HCT116 (cell line): ENCODE results near the gene LPAR2. TPM values are rescaled to one million over a fixed set of nuclear protein-coding genes. Genes with fewer than 3 reads are reported as not detected.

Source experiments
- ATAC-seq: fragments of 200-7000 bp; cut with Tn5 transposase; 2 replicates; pipeline ENCODE4 v1.9.1; 2020; ENCODE audit warnings: mild to moderate bottlenecking, moderate library complexity
- BruUV-seq: library from RNA; stranded (reverse); fragments of 400-500 nt; replicated peaks from 2 replicates; lab custom pipeline; 2021; lab: Mats Ljungman, UMichigan
- CTCF ChIA-PET: fragments of 300-600 bp; sonication (Branson Sonifier 250); formaldehyde crosslinking; loops from one replicate; lab custom pipeline; 2021; ENCODE audit warnings: antibody characterized with exemption; lab: Charles Lee
- POLR2A ChIA-PET: fragments of 300-600, 350-600 bp; sonication (Branson Sonifier 250); formaldehyde crosslinking; loops from one replicate; lab custom pipeline; 2021; ENCODE audit warnings: antibody characterized with exemption; lab: Charles Lee
- RAD21 ChIA-PET, 2 experiments: fragments of 300-600 bp; sonication (Branson Sonifier 250); formaldehyde crosslinking; loops; one replicate each; lab custom pipeline; 2023; ENCODE audit warnings: low total read pairs in 2 of 2; ENCODE audit not compliant: uncharacterized antibody in 2 of 2, unreplicated experiment in 2 of 2, low non-redundant PET in 1 of 2; lab: Charles Lee
- DNase-seq: peaks from one replicate; pipeline ENCODE4 v3.0.0-alpha.2; 2010; ENCODE audit warnings: low read depth, low spot score
- H2AFZ ChIP-seq: fragments of 200-600 bp; shearing (Covaris generic), sonication (generic); 2 replicates; pipeline ENCODE4 v1.6.1; 2017; ENCODE audit warnings: low read depth, mixed run types, mixed read lengths, antibody characterized with exemption, low read length; ENCODE audit not compliant: poor library complexity, severe bottlenecking
- H3K27ac ChIP-seq: 2 replicates; pipeline ENCODE4 v1.5.1; 2012; ENCODE audit warnings: low read depth, low read length
- H3K27me3 ChIP-seq: fragments of 200-600 bp; sonication (generic); 2 replicates; pipeline ENCODE4 v1.6.1; 2016; ENCODE audit warnings: mixed run types, low read length, mixed read lengths; ENCODE audit not compliant: insufficient read depth
- H3K36me3 ChIP-seq, 2 experiments: fragments of 200-500 bp in 1 of 2; fragments of 200-600 bp in 1 of 2; sonication (Bioruptor generic) in 1 of 2; sonication (generic) in 1 of 2; 2 replicates each; pipeline versions ENCODE4 v1.5.1 to v1.6.1; 2014 to 2016; ENCODE audit warnings: low read length in 2 of 2, inconsistent platforms in 1 of 2, mixed read lengths in 1 of 2, mixed run types in 1 of 2; ENCODE audit not compliant: insufficient read depth in 2 of 2, control insufficient read depth in 1 of 2
- H3K4me1 ChIP-seq, 2 experiments: fragments of 200-600 bp in 1 of 2; sonication (generic) in 1 of 2; 2 replicates each; pipeline versions ENCODE4 v1.5.1 to v1.6.1; 2012 to 2017; ENCODE audit warnings: low read length in 2 of 2, inconsistent platforms in 1 of 2, mild to moderate bottlenecking in 1 of 2, mixed read lengths in 1 of 2, mixed run types in 1 of 2, moderate library complexity in 1 of 2; ENCODE audit not compliant: insufficient read depth in 2 of 2, control insufficient read depth in 1 of 2
- H3K4me2 ChIP-seq: fragments of 200-600 bp; sonication (generic); 2 replicates; pipeline ENCODE4 v1.6.1; 2017; ENCODE audit warnings: mixed run types, low read length, mixed read lengths
- H3K4me3 ChIP-seq, 2 experiments: fragments of 200-600 bp in 1 of 2; sonication (generic) in 1 of 2; replicated peaks in 1 of 2; 2 replicates each; pipeline ENCODE4 v1.5.1; 2011 to 2016; ENCODE audit warnings: low read length in 2 of 2, control low read depth in 1 of 2, low read depth in 1 of 2, mild to moderate bottlenecking in 1 of 2, mixed read lengths in 1 of 2, mixed run types in 1 of 2
- H3K79me2 ChIP-seq: fragments of 200-600 bp; sonication (generic); 2 replicates; pipeline ENCODE4 v1.6.1; 2017; ENCODE audit warnings: mild to moderate bottlenecking, mixed run types, low read length, moderate library complexity, mixed read lengths; ENCODE audit not compliant: insufficient read depth
- H3K9ac ChIP-seq: fragments of 200-600 bp; sonication (generic); 2 replicates; pipeline ENCODE4 v1.6.1; 2016; ENCODE audit warnings: low read length, mixed read lengths
- H3K9me2 ChIP-seq: fragments of 200-600 bp; sonication (generic), shearing (Covaris generic); 2 replicates; pipeline ENCODE4 v1.6.1; 2017; ENCODE audit warnings: mixed run types, mild to moderate bottlenecking, moderate library complexity; ENCODE audit not compliant: insufficient read depth
- H3K9me3 ChIP-seq, 2 experiments: fragments of 200-500 bp in 1 of 2; fragments of 200-600 bp in 1 of 2; sonication (Bioruptor generic) in 1 of 2; sonication (generic) in 1 of 2; 2 replicates each; pipeline ENCODE4 v1.6.1; 2014 to 2017; ENCODE audit warnings: low read length in 2 of 2, mixed read lengths in 2 of 2, inconsistent platforms in 1 of 2, low read depth in 1 of 2, mild to moderate bottlenecking in 1 of 2, mixed run types in 1 of 2, moderate library complexity in 1 of 2; ENCODE audit not compliant: control insufficient read depth in 1 of 2, insufficient read depth in 1 of 2
- H4K20me1 ChIP-seq: fragments of 200-600 bp; sonication (generic), shearing (Covaris generic); 2 replicates; pipeline ENCODE4 v1.6.1; 2017; ENCODE audit warnings: mixed run types, mild to moderate bottlenecking, moderate library complexity; ENCODE audit not compliant: insufficient read depth
- ATF3 ChIP-seq: IDR thresholded peaks from 2 replicates; pipeline ENCODE4 v1.6.1; 2012
- CEBPB ChIP-seq: IDR thresholded peaks from 2 replicates; pipeline ENCODE4 v1.6.1; 2012; ENCODE audit warnings: low read depth
- CTCF ChIP-seq, 3 experiments: fragments of 200-600 bp in 1 of 3; sonication (generic) in 1 of 3; IDR thresholded peaks in 2 of 3; conservative IDR thresholded peaks in 1 of 3; 2 replicates each; pipeline ENCODE4 v1.5.1; 2012 to 2017; ENCODE audit warnings: low read depth in 2 of 3, low read length in 2 of 3, antibody characterized with exemption in 1 of 3, borderline replicate concordance in 1 of 3, control low read depth in 1 of 3, mild to moderate bottlenecking in 1 of 3, mixed read lengths in 1 of 3, mixed run types in 1 of 3, moderate library complexity in 1 of 3; ENCODE audit not compliant: insufficient read depth in 1 of 3
- EGR1 ChIP-seq: IDR thresholded peaks from 2 replicates; pipeline ENCODE4 v1.6.1; 2012; ENCODE audit warnings: low read depth
- ELF1 ChIP-seq: IDR thresholded peaks from 2 replicates; pipeline ENCODE4 v1.6.1; 2012; ENCODE audit warnings: low read depth, borderline replicate concordance
- MAX ChIP-seq: IDR thresholded peaks from 2 replicates; pipeline ENCODE4 v1.6.1; 2012
- POLR2A ChIP-seq: IDR thresholded peaks from 2 replicates; pipeline ENCODE4 v1.7.0; 2011; ENCODE audit warnings: borderline replicate concordance; ENCODE audit not compliant: insufficient read depth, insufficient read length; ENCODE audit errors: extremely low read depth
- RAD21 ChIP-seq: IDR thresholded peaks from 2 replicates; pipeline ENCODE4 v1.6.1; 2012; ENCODE audit warnings: low read depth, mild to moderate bottlenecking
- REST ChIP-seq: IDR thresholded peaks from 2 replicates; pipeline ENCODE4 v1.6.1; 2012; ENCODE audit warnings: low read depth
- SIN3A ChIP-seq: IDR thresholded peaks from 2 replicates; pipeline ENCODE4 v1.6.1; 2012; ENCODE audit warnings: low read depth
- SP1 ChIP-seq: IDR thresholded peaks from 2 replicates; pipeline ENCODE4 v1.6.1; 2012; ENCODE audit warnings: low read depth
- SRF ChIP-seq: IDR thresholded peaks from 2 replicates; pipeline ENCODE4 v1.6.1; 2012; ENCODE audit warnings: low read depth
- TCF7L2 ChIP-seq: IDR thresholded peaks from 2 replicates; pipeline ENCODE4 v1.7.0; 2011; ENCODE audit warnings: borderline replicate concordance, inconsistent platforms; ENCODE audit not compliant: insufficient read depth, insufficient read length; ENCODE audit errors: extremely low read depth
- ZBTB33 ChIP-seq: IDR thresholded peaks from 2 replicates; pipeline ENCODE4 v1.6.1; 2011; ENCODE audit warnings: mild to moderate bottlenecking, low read length, moderate library complexity; ENCODE audit not compliant: insufficient replicate concordance; ENCODE audit errors: extremely low read depth
- intact Hi-C: fragments of 100-400 bp; cut with micrococcal nuclease; formaldehyde crosslinking; loops from 2 replicates; pipeline ENCODE4 v1.10.0; 2022
- total RNA-seq: library from RNA; stranded (reverse); gene quantifications from one replicate; pipeline ENCODE4 v1.2.1, GENCODE V29; 2021; ENCODE audit not compliant: unreplicated experiment

LPAR2 gene
- total RNA-seq, 1 experiment from 2014 or later: 28.2 TPM

GRCh38 chr19:19632661-19633060 is 4.6 kb upstream of the LPAR2 start:
- ATAC-seq: no peak
- Histone ChIP-seq H3K27me3 (no peaks in the 10 kb centered on the region), H3K36me3 (peaks cover 5 to 12% of the 10 kb centered on the region in 2 experiments; a peak in 3 of 4 replicates), H3K4me2 (no peak overlapping the region), H4K20me1 (no peaks in the 10 kb centered on the region), H3K9ac (no peak overlapping the region), H3K9me2 (no peaks in the 10 kb centered on the region), H3K79me2 (peaks cover under 1% of the 10 kb centered on the region; the same call in 1 of the 2 replicates), H2AFZ (no peak overlapping the region), H3K4me3 (no peak overlapping the region), H3K4me1 (peaks cover 0 to 14% of the 10 kb centered on the region in 2 experiments; a peak in 3 of 4 replicates), H3K9me3 (no peaks in the 10 kb centered on the region), H3K27ac (no peak overlapping the region)
- RAD21 ChIA-PET: no interaction called here
- POLR2A ChIA-PET: no interaction called here
- CTCF ChIA-PET: no interaction called here
- no peak for DNase-seq
- TF ChIP-seq SP1: no peak
- no peak for TF ChIP-seq EGR1
- no peak for TF ChIP-seq TCF7L2
- no peak for TF ChIP-seq RAD21
- TF ChIP-seq ELF1: no peak
- TF ChIP-seq CTCF (IDR thresholded peaks at IDR 0.05 in 2 of 3, conservative IDR thresholded peaks at IDR 0.05 in 1 of 3; ENCODE audit: borderline replicate concordance in 1 of 3, insufficient read depth in 1 of 3, low read depth in 2 of 3, low read length in 2 of 3): no peak
- TF ChIP-seq ZBTB33: no peak
- no peak for TF ChIP-seq CEBPB
- TF ChIP-seq SRF: no peak
- no peak for TF ChIP-seq POLR2A
- TF ChIP-seq SIN3A: no peak
- TF ChIP-seq ATF3: no peak
- no peak for TF ChIP-seq MAX
- TF ChIP-seq REST: no peak
- intact Hi-C loops: no loop called here
- no TSS peak for BruUV-seq
